Mucosa of gallbladder (tissue), 1 donor: ENCODE measurements around the gene ARHGAP19. TPM values are rescaled to one million over a fixed set of nuclear protein-coding genes. Genes with fewer than 3 reads are reported as not detected.

Experiments used
- DNase-seq: peaks from one replicate; pipeline ENCODE4 v3.0.0-alpha.2; 2020; ENCODE audit warnings: low spot score
- total RNA-seq: library from RNA; stranded (reverse); gene quantifications from one replicate; pipeline ENCODE4 v1.2.1, GENCODE V29; 2021
- donor health status: DM: no; HTN: no; CAD: no.

ARHGAP19 gene
- 10.9 TPM for total RNA-seq

- peak; percentile 97 for DNase-seq
Observed at GRCh38 chr10:97292097-97292861, at the start of gene ARHGAP19. Gene ARHGAP19 (minus strand): TSS chr10:97292637. CDS start chr10:97292627, 10 bp downstream.

- DNase-seq, result no peak
Observed at GRCh38 chr10:97341416-97341815, 49.0 kb upstream of the ARHGAP19 start.

- no peak for DNase-seq
Observed at GRCh38 chr10:97338041-97338440, 45.6 kb upstream of the ARHGAP19 start.

GRCh38 chr10:97336942-97337831 is 44.8 kb upstream of the ARHGAP19 start:
- DNase-seq, result peak; percentile 57

GRCh38 chr10:97336446-97336845 is 44.0 kb upstream of the ARHGAP19 start:
- DNase-seq, result no peak

GRCh38 chr10:97336006-97336405 is 43.6 kb upstream of the ARHGAP19 start:
- DNase-seq, result no peak

- no peak for DNase-seq
Observed at GRCh38 chr10:97335188-97335619, 42.8 kb upstream of the ARHGAP19 start.

- DNase-seq, result peak; percentile 91
Observed at GRCh38 chr10:97334370-97335175, 42.1 kb upstream of the ARHGAP19 start, which contains the start of gene FRAT2. Gene FRAT2 (minus strand): TSS chr10:97334729. CDS start chr10:97334572, 157 bp downstream.

GRCh38 chr10:97333601-97334369 is 41.3 kb upstream of the ARHGAP19 start:
- DNase-seq, result peak; percentile 40

GRCh38 chr10:97333351-97333600 is 40.8 kb upstream of the ARHGAP19 start:
- no peak for DNase-seq

- peak; percentile 61 for DNase-seq
Observed at GRCh38 chr10:97332591-97333350, 40.3 kb upstream of the ARHGAP19 start.

- DNase-seq, result no peak
Observed at GRCh38 chr10:97331153-97331703, 38.8 kb upstream of the ARHGAP19 start.

- DNase-seq, result no peak
Observed at GRCh38 chr10:97329766-97330165, 37.3 kb upstream of the ARHGAP19 start.

GRCh38 chr10:97328646-97329453 is 36.4 kb upstream of the ARHGAP19 start:
- peak; percentile 52 for DNase-seq

- peak; percentile 16 for DNase-seq
Observed at GRCh38 chr10:97327348-97328294, 35.2 kb upstream of the ARHGAP19 start.

GRCh38 chr10:97325754-97326153 is 33.3 kb upstream of the ARHGAP19 start:
- no peak for DNase-seq

GRCh38 chr10:97323501-97323900 is 31.1 kb upstream of the ARHGAP19 start:
- DNase-seq, result no peak

- no peak for DNase-seq
Observed at GRCh38 chr10:97321804-97322190, 29.4 kb upstream of the ARHGAP19 start.
